Lung microvascular endothelial cell (primary cell): Measurements from ENCODE around the gene FOXN4. TPM values are rescaled to one million over a fixed set of nuclear protein-coding genes. Genes with fewer than 3 reads are reported as not detected.
A peak's percentile ranks its signal among the peaks of the same experiment; 100 is the strongest.

Experiments used
- DNase-seq, 2 donors: peaks; one replicate each; pipeline versions ENCODE4 v3.0.0 to v3.0.0-alpha.2; 2010; ENCODE audit warnings: low read depth in 2 of 2
- total RNA-seq: library from RNA; depleted of rRNA; stranded (reverse); fragments of >200 nt; gene quantifications from 2 replicates; pipeline ENCODE4 v1.2.1, GENCODE V29; 2014

Gene FOXN4
- total RNA-seq, 1 donor from 2014 or later, result not detected

DNA sequence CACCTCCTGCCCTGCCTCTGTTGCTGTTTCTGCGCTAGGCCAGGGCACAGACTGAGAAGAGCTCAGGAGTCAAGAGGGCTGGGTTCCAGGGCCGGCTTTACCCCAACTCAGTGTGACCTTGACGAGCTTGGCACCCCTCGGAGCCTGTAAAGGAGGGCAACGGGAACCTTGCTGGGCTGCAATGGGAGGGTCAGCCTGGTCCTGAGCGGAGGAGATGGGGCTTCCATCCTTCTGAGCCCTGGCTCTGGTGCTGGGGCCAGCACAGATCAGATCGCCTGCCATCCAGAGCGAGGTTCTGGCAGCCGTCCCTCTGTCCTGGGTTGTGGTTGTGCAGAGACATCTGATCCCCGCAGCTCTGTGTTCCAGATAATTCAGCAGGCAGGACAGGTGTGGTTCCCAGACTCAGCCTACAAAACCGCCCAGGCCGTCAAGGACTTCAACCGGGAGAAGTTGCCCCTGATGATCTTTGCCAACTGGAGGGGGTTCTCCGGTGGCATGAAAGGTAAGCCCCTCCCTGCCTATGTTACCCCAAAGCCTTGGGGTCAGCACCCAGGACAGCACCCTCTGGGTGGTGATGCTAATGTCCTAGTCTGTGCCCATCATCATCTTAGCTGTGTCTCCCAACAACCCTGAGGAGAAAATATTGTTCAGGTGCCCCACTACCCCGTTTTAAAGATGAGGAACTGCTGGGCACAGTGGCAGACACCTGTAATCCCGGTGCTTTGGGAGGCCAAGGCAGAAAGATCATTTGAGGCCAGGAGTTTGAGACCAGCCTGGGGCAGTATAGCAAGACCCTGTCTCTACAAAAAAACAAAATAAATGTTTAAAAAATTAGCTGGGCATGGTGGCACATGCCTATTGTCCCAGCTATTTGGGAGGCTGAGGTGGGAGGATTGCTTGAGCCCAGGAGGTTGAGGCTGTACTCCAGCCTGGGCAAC, 50.2 kb downstream of the FOXN4 start:
- DNase-seq, result no peak

GRCh38 chr12:109258201-109258600, 50.9 kb downstream of the FOXN4 start:
- no peak for DNase-seq

GRCh38 chr12:109256011-109256410, 53.1 kb downstream of the FOXN4 start:
- DNase-seq, result no peak

GRCh38 chr12:109255377-109255776, 53.7 kb downstream of the FOXN4 start:
- DNase-seq, result peak; percentile 46 to 73

GRCh38 chr12:109253913-109254544, 55.1 kb downstream of the FOXN4 start:
- DNase-seq, result no peak

GRCh38 chr12:109252799-109253198, 56.3 kb downstream of the FOXN4 start:
- no peak for DNase-seq

- no peak for DNase-seq
Observed at GRCh38 chr12:109250523-109250922, 58.6 kb downstream of the FOXN4 start.

GRCh38 chr12:109247831-109248654, 61.0 kb downstream of the FOXN4 start:
- no peak for DNase-seq

DNA sequence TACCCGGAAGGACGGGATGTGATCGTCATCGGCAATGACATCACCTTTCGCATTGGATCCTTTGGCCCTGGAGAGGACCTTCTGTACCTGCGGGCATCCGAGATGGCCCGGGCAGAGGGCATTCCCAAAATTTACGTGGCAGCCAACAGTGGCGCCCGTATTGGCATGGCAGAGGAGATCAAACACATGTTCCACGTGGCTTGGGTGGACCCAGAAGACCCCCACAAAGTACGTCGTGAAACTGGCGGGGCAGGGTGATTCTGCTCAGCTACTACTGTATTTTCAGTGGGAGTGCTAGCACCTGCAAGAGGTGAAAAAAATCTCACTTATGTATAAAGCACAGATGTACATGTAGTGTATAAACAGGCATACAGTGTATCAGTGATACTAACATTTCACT, 62.9 kb downstream of the FOXN4 start:
- no peak for DNase-seq

DNA sequence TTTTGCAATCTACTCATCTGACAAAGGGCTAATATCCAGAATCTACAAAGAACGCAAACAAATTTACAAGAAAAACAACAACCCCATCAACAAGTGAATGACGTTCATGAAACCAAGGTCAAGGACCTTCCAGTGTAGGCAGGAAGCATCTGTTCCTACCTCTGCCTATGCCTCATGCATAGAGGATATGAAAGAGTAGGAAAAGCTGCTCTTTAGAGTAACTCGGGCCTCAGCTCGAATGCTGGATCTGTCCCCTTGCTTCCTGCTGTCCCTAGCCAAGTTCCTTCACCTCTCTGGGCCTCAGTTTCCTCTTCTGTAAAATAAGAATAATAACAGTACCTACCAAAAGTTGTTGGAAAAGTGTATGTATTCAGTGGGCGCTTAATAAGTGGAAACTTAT, 65.0 kb downstream of the FOXN4 start:
- peak; percentile 81 to 90 for DNase-seq

DNA sequence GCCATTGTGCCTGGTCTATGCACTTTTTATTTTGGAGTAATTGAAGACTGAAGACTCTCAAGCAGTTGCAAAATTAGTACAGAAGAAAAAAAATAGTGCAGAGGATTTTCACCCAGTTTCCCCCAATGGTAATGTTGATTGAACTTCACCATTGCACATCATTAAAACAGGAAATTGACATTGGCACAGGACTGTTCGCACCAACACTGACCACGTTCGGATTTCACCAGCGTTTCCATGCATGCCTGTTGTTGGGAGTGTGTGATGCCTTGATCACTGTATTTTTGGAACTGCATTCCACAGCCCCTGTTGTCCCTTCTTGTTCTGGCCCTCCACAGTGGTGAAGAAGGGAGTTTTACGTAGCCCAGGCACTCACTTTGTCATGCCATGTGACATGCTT, 67.1 kb downstream of the FOXN4 start:
- DNase-seq, result peak in 1 of 2 donors; percentile 74

DNA sequence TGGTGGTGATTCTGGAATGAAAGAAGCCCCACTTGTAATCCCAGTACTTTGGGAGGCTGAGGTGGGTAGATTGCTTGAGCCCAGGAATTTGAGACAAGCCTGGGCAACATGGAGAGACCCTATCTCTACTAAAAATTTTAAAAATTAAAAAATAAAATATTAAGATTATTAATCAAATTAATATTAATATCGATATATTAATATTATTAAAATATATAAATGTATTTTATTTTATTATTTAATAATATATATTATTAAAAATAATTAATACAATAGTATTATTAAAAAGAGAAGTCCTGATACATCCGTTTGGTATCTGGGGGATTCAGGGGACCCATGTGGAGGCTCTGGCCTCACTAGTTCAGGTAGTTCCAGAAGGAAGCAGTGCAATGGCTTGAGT, 68.7 kb downstream of the FOXN4 start:
- no peak for DNase-seq

- no peak for DNase-seq
Observed at GRCh38 chr12:109239691-109240090, 69.4 kb downstream of the FOXN4 start.

DNA sequence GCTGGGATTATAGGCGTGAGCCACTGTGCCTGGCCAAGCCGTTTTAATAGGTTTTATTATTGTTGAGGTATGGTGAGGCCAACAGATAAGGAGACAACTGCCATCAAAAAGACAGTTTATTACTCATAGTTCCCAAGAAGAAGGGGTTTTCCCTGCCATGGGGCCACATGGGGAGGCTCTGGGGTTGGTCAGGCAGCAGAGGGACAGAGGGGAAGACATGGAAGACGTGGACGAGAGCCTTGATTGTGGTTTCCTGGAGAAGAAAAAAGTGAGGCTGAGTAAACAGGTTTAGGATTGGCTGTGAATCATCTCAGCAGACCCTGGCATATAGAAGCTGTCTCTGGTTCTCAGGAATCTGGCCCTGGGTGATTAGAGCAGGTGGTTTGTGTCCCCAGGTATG, 69.9 kb downstream of the FOXN4 start:
- no peak for DNase-seq

- DNase-seq, result no peak
Observed at GRCh38 chr12:109236257-109236656, 72.8 kb downstream of the FOXN4 start.

GRCh38 chr12:109234012-109234411, 75.1 kb downstream of the FOXN4 start:
- DNase-seq, result no peak

GRCh38 chr12:109232731-109233130, 76.4 kb downstream of the FOXN4 start:
- DNase-seq, result no peak

- DNase-seq, result no peak
Observed at GRCh38 chr12:109230193-109230592, 78.9 kb downstream of the FOXN4 start.

- DNase-seq, result no peak
Observed at GRCh38 chr12:109228664-109229063, 80.4 kb downstream of the FOXN4 start.
